Neural cell (in vitro differentiated cells): ENCODE data around the gene PRKCE. TPM values are rescaled to one million over a fixed set of nuclear protein-coding genes. Genes with fewer than 3 reads are reported as not detected.

Experiments used
- H2AFZ ChIP-seq: fragments of 200-600, 300-800 bp; sonication (generic), shearing (Covaris generic); 2 replicates; pipeline ENCODE4 v1.6.0; 2014; ENCODE audit warnings: low read depth, mild to moderate bottlenecking, antibody characterized with exemption, low read length, moderate library complexity
- H3F3A ChIP-seq: fragments of 200-600 bp; shearing (Covaris generic); 2 replicates; pipeline ENCODE4 v1.6.1; 2016; ENCODE audit warnings: mild to moderate bottlenecking, moderate library complexity, mixed read lengths, antibody characterized with exemption, low read length; ENCODE audit not compliant: insufficient read depth, poor library complexity, severe bottlenecking
- H3K27ac ChIP-seq: fragments of 200-600, 300-800 bp; sonication (generic), shearing (Covaris generic); 2 replicates; pipeline ENCODE4 v1.5.1; 2014; ENCODE audit warnings: mild to moderate bottlenecking, low read length, moderate library complexity
- H3K27me3 ChIP-seq: fragments of 300-800, 200-600 bp; sonication (generic), shearing (Covaris generic); 2 replicates; pipeline ENCODE4 v1.6.0; 2014; ENCODE audit warnings: mild to moderate bottlenecking, low read depth, low read length, moderate library complexity; ENCODE audit not compliant: insufficient read depth
- H3K36me3 ChIP-seq: fragments of 300-800, 200-600 bp; sonication (generic), shearing (Covaris generic); 2 replicates; pipeline ENCODE4 v1.5.1; 2014; ENCODE audit warnings: mild to moderate bottlenecking, antibody characterized with exemption, low read length, moderate library complexity; ENCODE audit not compliant: insufficient read depth
- H3K4me2 ChIP-seq: fragments of 300-800, 200-600 bp; sonication (generic), shearing (Covaris generic); 2 replicates; pipeline ENCODE4 v1.6.0; 2014; ENCODE audit warnings: mild to moderate bottlenecking, low read length
- H3K4me3 ChIP-seq: fragments of 300-800, 200-600 bp; sonication (generic), shearing (Covaris generic); 2 replicates; pipeline ENCODE4 v1.5.1; 2014; ENCODE audit warnings: mild to moderate bottlenecking, low read length, moderate library complexity
- H3K79me2 ChIP-seq: fragments of 200-600 bp; shearing (Covaris generic); replicated peaks from 2 replicates; pipeline ENCODE4 v1.6.0; 2014; ENCODE audit warnings: mild to moderate bottlenecking, low read length, moderate library complexity; ENCODE audit not compliant: insufficient read depth
- H3K9ac ChIP-seq: fragments of 300-800, 200-600 bp; sonication (generic), shearing (Covaris generic); 2 replicates; pipeline ENCODE4 v1.6.1; 2016; ENCODE audit warnings: mild to moderate bottlenecking, low read length, mixed read lengths
- H3K9me2 ChIP-seq: fragments of 200-600 bp; shearing (Covaris generic); 2 replicates; pipeline ENCODE4 v1.6.1; 2016; ENCODE audit warnings: mild to moderate bottlenecking, low read length, mixed read lengths; ENCODE audit not compliant: insufficient read depth
- H3K9me3 ChIP-seq: fragments of 200-600, 300-800 bp; sonication (generic), shearing (Covaris generic); 2 replicates; pipeline ENCODE4 v1.6.1; 2016; ENCODE audit warnings: mild to moderate bottlenecking, mixed run types, low read length, moderate library complexity, mixed read lengths
- H4K20me1 ChIP-seq: fragments of 200-600 bp; shearing (Covaris generic); 2 replicates; pipeline ENCODE4 v1.6.1; 2016; ENCODE audit warnings: mild to moderate bottlenecking, mixed run types; ENCODE audit not compliant: insufficient read depth
- CTCF ChIP-seq: fragments of 450-650 bp; IDR thresholded peaks from 2 replicates; pipeline ENCODE4 v1.5.1; 2014; ENCODE audit warnings: antibody characterized with exemption, mild to moderate bottlenecking, moderate library complexity; ENCODE audit not compliant: poor library complexity, severe bottlenecking
- EP300 ChIP-seq: fragments of 450-650 bp; conservative IDR thresholded peaks from 2 replicates; pipeline ENCODE4 v1.6.1; 2014; ENCODE audit warnings: antibody characterized with exemption, mild to moderate bottlenecking, moderate library complexity; ENCODE audit not compliant: poor library complexity, severe bottlenecking
- EZH2 ChIP-seq: fragments of 200-600, 300-800 bp; shearing (Covaris generic), sonication (generic); IDR thresholded peaks from 2 replicates; pipeline ENCODE4 v1.6.1; 2014; ENCODE audit warnings: antibody characterized with exemption, low read length, borderline replicate concordance, mild to moderate bottlenecking; ENCODE audit not compliant: insufficient read depth, poor library complexity, severe bottlenecking
- MXI1 ChIP-seq: fragments of 450-650 bp; conservative IDR thresholded peaks from 2 replicates; pipeline ENCODE4 v1.6.1; 2014; ENCODE audit warnings: antibody characterized with exemption, mild to moderate bottlenecking; ENCODE audit not compliant: poor library complexity, severe bottlenecking
- POLR2AphosphoS5 ChIP-seq: IDR thresholded peaks from 2 replicates; pipeline ENCODE4 v1.6.1; 2012
- RAD21 ChIP-seq: fragments of 450-650 bp; conservative IDR thresholded peaks from 2 replicates; pipeline ENCODE4 v1.6.1; 2014; ENCODE audit warnings: antibody characterized with exemption, mild to moderate bottlenecking, moderate library complexity
- REST ChIP-seq: IDR thresholded peaks from 2 replicates; pipeline ENCODE4 v1.6.1; 2012; ENCODE audit warnings: borderline replicate concordance
- SMC3 ChIP-seq: fragments of 450-650 bp; conservative IDR thresholded peaks from 2 replicates; pipeline ENCODE4 v1.6.1; 2014; ENCODE audit warnings: antibody characterized with exemption, mild to moderate bottlenecking, moderate library complexity; ENCODE audit not compliant: poor library complexity
- TAF1 ChIP-seq: IDR thresholded peaks from 2 replicates; pipeline ENCODE4 v1.6.1; 2012; ENCODE audit warnings: low read depth
- polyA plus RNA-seq: library from polyadenylated mRNA; depleted of rRNA; stranded (reverse); fragments of >200 nt; gene quantifications from 2 replicates; pipeline ENCODE4 v1.2.3, GENCODE V29; 2014

The PRKCE gene
- polyA plus RNA-seq, 1 donor from 2014 or later: 5.4 TPM

GRCh38 chr2:46001741-46002506 lies 350.4 kb downstream of the PRKCE start:
- Histone ChIP-seq H2AFZ (no peak overlapping the region), H3K9me2 (no peaks in the 10 kb centered on the region), H3K36me3 (no peaks in the 10 kb centered on the region), H3K9me3 (no peaks in the 10 kb centered on the region), H3K27ac (no peak overlapping the region), H3K79me2 (no peaks in the 10 kb centered on the region), H3K4me3 (no peak overlapping the region), H3K27me3 (no peaks in the 10 kb centered on the region), H3K4me2 (no peak overlapping the region), H4K20me1 (no peaks in the 10 kb centered on the region), H3K9ac (no peak overlapping the region), H3F3A (no peaks in the 10 kb centered on the region)
- TF ChIP-seq CTCF: no peak
- TF ChIP-seq TAF1: no peak
- TF ChIP-seq RAD21: no peak
- no peak for TF ChIP-seq MXI1
- no peak for TF ChIP-seq POLR2AphosphoS5
- TF ChIP-seq EP300: no peak
- no peak for TF ChIP-seq EZH2
- no peak for TF ChIP-seq REST
- TF ChIP-seq SMC3: no peak

GRCh38 chr2:46002507-46002883 lies 351.0 kb downstream of the PRKCE start:
- Histone ChIP-seq H3F3A (no peaks in the 10 kb centered on the region), H3K4me2 (no peak overlapping the region), H3K27me3 (no peaks in the 10 kb centered on the region), H3K27ac (no peak overlapping the region), H3K9me3 (no peaks in the 10 kb centered on the region), H3K4me3 (no peak overlapping the region), H4K20me1 (no peaks in the 10 kb centered on the region), H3K9me2 (no peaks in the 10 kb centered on the region), H3K79me2 (no peaks in the 10 kb centered on the region), H2AFZ (no peak overlapping the region), H3K9ac (no peak overlapping the region), H3K36me3 (no peaks in the 10 kb centered on the region)
- TF ChIP-seq MXI1 (no peak), TAF1 (no peak), SMC3 (no peak), CTCF (no peak), EZH2 (no peak), RAD21 (no peak), POLR2AphosphoS5 (no peak), EP300 (no peak), REST (no peak)
